A673 (cell line): ENCODE data around the gene TCL1A. TPM values are rescaled to one million over a fixed set of nuclear protein-coding genes. Genes with fewer than 3 reads are reported as not detected.

Experiments used
- BruUV-seq: library from RNA; stranded (reverse); fragments of 400-500 nt; replicated peaks from 2 replicates; lab custom pipeline; 2021; lab: Mats Ljungman, UMichigan
- CTCF ChIA-PET: fragments of 300-600 bp; sonication (Branson Sonifier 250); formaldehyde crosslinking; loops from one replicate; lab custom pipeline; 2022; ENCODE audit warnings: antibody characterized with exemption; lab: Charles Lee
- POLR2A ChIA-PET: fragments of 300-600 bp; sonication (Branson Sonifier 250); formaldehyde crosslinking; loops from one replicate; lab custom pipeline; 2022; ENCODE audit warnings: antibody characterized with exemption; ENCODE audit not compliant: low non-redundant PET; lab: Charles Lee
- DNase-seq: peaks from one replicate; pipeline ENCODE4 v3.0.0-alpha.2; 2015; ENCODE audit warnings: low spot score
- H3K27ac ChIP-seq: fragments of 200-600 bp; sonication (generic); 2 replicates; pipeline ENCODE4 v1.5.1; 2016; ENCODE audit warnings: mixed run types, low read depth, mild to moderate bottlenecking, mixed read lengths, antibody characterized with exemption, low read length; ENCODE audit not compliant: poor library complexity, severe bottlenecking
- H3K27me3 ChIP-seq: fragments of 200-600 bp; sonication (generic); replicated peaks from 2 replicates; pipeline ENCODE4 v1.6.1; 2017; ENCODE audit warnings: mixed run types, low read depth, mild to moderate bottlenecking, mixed read lengths, antibody characterized with exemption, low read length; ENCODE audit not compliant: insufficient read depth, poor library complexity
- H3K36me3 ChIP-seq: fragments of 200-600 bp; sonication (generic); 2 replicates; pipeline ENCODE4 v1.6.1; 2016; ENCODE audit warnings: mixed run types, mild to moderate bottlenecking, mixed read lengths, antibody characterized with exemption, low read length; ENCODE audit not compliant: insufficient read depth, poor library complexity, severe bottlenecking
- H3K4me1 ChIP-seq: fragments of 200-600 bp; sonication (generic); 2 replicates; pipeline ENCODE4 v1.6.1; 2017; ENCODE audit warnings: mixed run types, mild to moderate bottlenecking, mixed read lengths, antibody characterized with exemption, low read length; ENCODE audit not compliant: insufficient read depth, poor library complexity, severe bottlenecking
- H3K4me3 ChIP-seq: fragments of 200-600 bp; sonication (generic); 2 replicates; pipeline ENCODE4 v1.5.1; 2016; ENCODE audit warnings: low read depth, mixed run types, mild to moderate bottlenecking, mixed read lengths, low read length; ENCODE audit not compliant: poor library complexity, severe bottlenecking
- H3K9me3 ChIP-seq: fragments of 200-600 bp; sonication (generic); 2 replicates; pipeline ENCODE4 v1.6.1; 2016; ENCODE audit warnings: mixed run types, low read depth, mild to moderate bottlenecking, mixed read lengths, antibody characterized with exemption, low read length; ENCODE audit not compliant: poor library complexity, severe bottlenecking
- CTCF ChIP-seq: fragments of 300-800, 200-600 bp; sonication (generic); conservative IDR thresholded peaks from 2 replicates; pipeline ENCODE4 v1.5.1; 2017; ENCODE audit warnings: low read depth, mild to moderate bottlenecking, antibody characterized with exemption, low read length, moderate library complexity, mixed read lengths
- EZH2 ChIP-seq: fragments of 200-600 bp; sonication (generic); IDR thresholded peaks from 2 replicates; pipeline ENCODE4 v1.6.1; 2017; ENCODE audit warnings: borderline replicate concordance, low read depth, mild to moderate bottlenecking, mixed read lengths, antibody characterized with exemption, low read length; ENCODE audit not compliant: poor library complexity, severe bottlenecking
- intact Hi-C: fragments of 100-400 bp; cut with micrococcal nuclease; formaldehyde crosslinking; loops from one replicate; pipeline ENCODE4 v1.10.0; 2022; ENCODE audit not compliant: unreplicated experiment
- total RNA-seq: library from RNA; stranded (reverse); gene quantifications from 2 replicates; pipeline ENCODE4 v1.2.3, GENCODE V29; 2021

Gene TCL1A
- total RNA-seq, 1 experiment from 2014 or later, result not detected

- BruUV-seq, result no TSS peak
- TF ChIP-seq CTCF (no peak), EZH2 (no peak)
- peaks cover 10% of the 10 kb centered on the region for H3K4me1 ChIP-seq
- no peak for DNase-seq
- POLR2A ChIA-PET, result no interaction called here
- H3K27me3 ChIP-seq, result no peaks in the 10 kb centered on the region
- H3K36me3 ChIP-seq, result no peaks in the 10 kb centered on the region
- intact Hi-C loops, result no loop called here
- CTCF ChIA-PET, result interaction anchor here (0.6 kb wide), 1 partner anchor 202 kb away, joined by 5 read pairs; no protein-coding TSS in a partner anchor
- H3K4me3 ChIP-seq, result no peak overlapping the region
- H3K27ac ChIP-seq, result no peak overlapping the region
- no peaks in the 10 kb centered on the region for H3K9me3 ChIP-seq
Observed at GRCh38 chr14:95703341-95703740, 10.6 kb downstream of the TCL1A start.

- BruUV-seq, result no TSS peak
- no peaks in the 10 kb centered on the region for H3K36me3 ChIP-seq
- intact Hi-C loops, result no loop called here
- H3K27me3 ChIP-seq, result no peaks in the 10 kb centered on the region
- H3K9me3 ChIP-seq, result no peaks in the 10 kb centered on the region
- peak; percentile 53 for DNase-seq
- peaks cover 10% of the 10 kb centered on the region for H3K4me1 ChIP-seq
- no peak overlapping the region for H3K4me3 ChIP-seq
- no peak overlapping the region for H3K27ac ChIP-seq
- ChIA-PET CTCF (no interaction called here), POLR2A (no interaction called here)
- TF ChIP-seq EZH2 (no peak), CTCF (no peak)
Observed at GRCh38 chr14:95701846-95702221, 12.1 kb downstream of the TCL1A start.

GRCh38 chr14:95700221-95700976 lies 13.5 kb downstream of the TCL1A start:
- CTCF ChIA-PET, result interaction anchor here (0.8 kb wide), 1 partner anchor 398 kb away, joined by 3 read pairs; no protein-coding TSS in a partner anchor
- H3K4me3 ChIP-seq, result no peak overlapping the region
- H3K9me3 ChIP-seq, result no peaks in the 10 kb centered on the region
- no peak overlapping the region for H3K27ac ChIP-seq
- POLR2A ChIA-PET, result no interaction called here
- no TSS peak for BruUV-seq
- TF ChIP-seq CTCF (no peak), EZH2 (no peak)
- intact Hi-C loops, result no loop called here
- no peaks in the 10 kb centered on the region for H3K36me3 ChIP-seq
- peaks cover 10% of the 10 kb centered on the region for H3K4me1 ChIP-seq
- no peaks in the 10 kb centered on the region for H3K27me3 ChIP-seq
- no peak for DNase-seq
